ACC112 (cell line): Measurements from ENCODE around the gene MAP1A.
"Not testable (repeated sequence)": the region's sequence is repeated elsewhere in the genome, so short reads cannot be mapped to it uniquely, and the experiment has no call there.

Source experiments
- H2AFZ ChIP-seq: fragments of 200-600 bp; sonication (generic); one replicate; pipeline ENCODE4 v1.6.0; 2017; ENCODE audit warnings: antibody characterized with exemption, low read length; ENCODE audit not compliant: unreplicated experiment
- H3K27ac ChIP-seq: fragments of 200-600 bp; sonication (generic); 2 replicates; pipeline ENCODE4 v1.5.1; 2014; ENCODE audit warnings: low read depth, mild to moderate bottlenecking, antibody characterized with exemption, low read length, moderate library complexity
- H3K27me3 ChIP-seq: fragments of 200-600 bp; sonication (generic); 2 replicates; pipeline ENCODE4 v1.6.1; 2014; ENCODE audit warnings: mild to moderate bottlenecking, antibody characterized with exemption, low read length, moderate library complexity, mixed read lengths; ENCODE audit not compliant: insufficient read depth
- H3K36me3 ChIP-seq: fragments of 200-600 bp; sonication (generic); 2 replicates; pipeline ENCODE4 v1.6.1; 2016; ENCODE audit warnings: mild to moderate bottlenecking, antibody characterized with exemption, low read length, moderate library complexity, mixed read lengths; ENCODE audit not compliant: insufficient read depth
- H3K4me1 ChIP-seq: fragments of 200-600 bp; sonication (generic); one replicate; pipeline ENCODE4 v1.6.1; 2016; ENCODE audit warnings: low read length, mixed read lengths; ENCODE audit not compliant: insufficient read depth, unreplicated experiment, control insufficient read depth
- H3K4me3 ChIP-seq: fragments of 200-600 bp; sonication (generic); 2 replicates; pipeline ENCODE4 v1.5.1; 2014; ENCODE audit warnings: mild to moderate bottlenecking, low read depth, low read length
- H3K79me2 ChIP-seq: fragments of 200-600 bp; sonication (generic); one replicate; pipeline ENCODE4 v1.6.0; 2016; ENCODE audit warnings: low read length; ENCODE audit not compliant: control insufficient read depth, unreplicated experiment, insufficient read depth

The MAP1A gene

GRCh38 chr15:43531018-43531670, 13.7 kb downstream of the MAP1A start:
- no peaks in the 10 kb centered on the region for H3K4me1 ChIP-seq
- no peaks in the 10 kb centered on the region for H3K79me2 ChIP-seq
- no peak overlapping the region for H3K4me3 ChIP-seq
- peaks cover 4% of the 10 kb centered on the region; the same call in 1 of the 2 replicates for H3K36me3 ChIP-seq
- H3K27me3 ChIP-seq = no peaks in the 10 kb centered on the region
- no peak overlapping the region for H2AFZ ChIP-seq
- H3K27ac ChIP-seq = no peak overlapping the region

- H3K27ac ChIP-seq, H3K27me3 ChIP-seq, H3K4me3 ChIP-seq, H3K4me1 ChIP-seq, H3K36me3 ChIP-seq, H3K79me2 ChIP-seq, H2AFZ ChIP-seq: not testable (repeated sequence)
Observed at GRCh38 chr15:43532826-43533225, 15.4 kb downstream of the MAP1A start.

- H2AFZ ChIP-seq = no peak overlapping the region
- H3K79me2 ChIP-seq = no peaks in the 10 kb centered on the region
- H3K36me3 ChIP-seq = peaks cover 4% of the 10 kb centered on the region; the same call in 1 of the 2 replicates
- H3K27me3 ChIP-seq = no peaks in the 10 kb centered on the region
- H3K27ac ChIP-seq = no peak overlapping the region
- no peaks in the 10 kb centered on the region for H3K4me1 ChIP-seq
- H3K4me3 ChIP-seq = no peak overlapping the region
Observed at GRCh38 chr15:43534897-43535296, 17.5 kb downstream of the MAP1A start.

GRCh38 chr15:43538091-43538490, 20.7 kb downstream of the MAP1A start:
- no peak overlapping the region for H3K27ac ChIP-seq

GRCh38 chr15:43541785-43542184, 24.4 kb downstream of the MAP1A start:
- no peak overlapping the region for H3K27ac ChIP-seq
- H2AFZ ChIP-seq = no peak overlapping the region
- no peak overlapping the region for H3K4me3 ChIP-seq
- no peaks in the 10 kb centered on the region for H3K27me3 ChIP-seq
- no peaks in the 10 kb centered on the region for H3K4me1 ChIP-seq
- no peaks in the 10 kb centered on the region for H3K36me3 ChIP-seq
- H3K79me2 ChIP-seq = no peaks in the 10 kb centered on the region

More at GRCh38 chr15:43538091-43538490, 20.7 kb downstream of the MAP1A start:
- Histone ChIP-seq H3K79me2 (no peaks in the 10 kb centered on the region), H3K36me3 (peaks cover 4% of the 10 kb centered on the region; the same call in 1 of the 2 replicates), H3K4me1 (no peaks in the 10 kb centered on the region), H3K4me3 (no peak overlapping the region), H2AFZ (no peak overlapping the region), H3K27me3 (no peaks in the 10 kb centered on the region)

GRCh38 chr15:43544266-43544665, 26.9 kb downstream of the MAP1A start:
- no peaks in the 10 kb centered on the region for H3K79me2 ChIP-seq
- H3K4me1 ChIP-seq = no peaks in the 10 kb centered on the region
- no peak overlapping the region for H2AFZ ChIP-seq
- H3K27ac ChIP-seq = no peak overlapping the region
- no peak overlapping the region for H3K4me3 ChIP-seq
- peaks cover 5% of the 10 kb centered on the region; the same call in 1 of the 2 replicates for H3K36me3 ChIP-seq
- H3K27me3 ChIP-seq = no peaks in the 10 kb centered on the region

GRCh38 chr15:43545426-43545825, 28.0 kb downstream of the MAP1A start:
- Histone ChIP-seq H3K4me3 (no peak overlapping the region), H3K27me3 (no peaks in the 10 kb centered on the region), H3K4me1 (no peaks in the 10 kb centered on the region), H2AFZ (no peak overlapping the region), H3K79me2 (no peaks in the 10 kb centered on the region), H3K36me3 (peaks cover 5% of the 10 kb centered on the region; the same call in 1 of the 2 replicates), H3K27ac (no peak overlapping the region)

GRCh38 chr15:43547539-43547938, 30.1 kb downstream of the MAP1A start:
- Histone ChIP-seq H3K27me3 (no peaks in the 10 kb centered on the region), H3K4me3 (no peak overlapping the region), H3K4me1 (no peaks in the 10 kb centered on the region), H2AFZ (no peak overlapping the region), H3K79me2 (no peaks in the 10 kb centered on the region), H3K36me3 (peaks cover 5% of the 10 kb centered on the region; the same call in 1 of the 2 replicates), H3K27ac (no peak overlapping the region)

- no peaks in the 10 kb centered on the region for H3K4me1 ChIP-seq
- no peaks in the 10 kb centered on the region for H3K27me3 ChIP-seq
- peak overlapping the region; percentile 28 for H2AFZ ChIP-seq
- peaks cover 5% of the 10 kb centered on the region; the same call in 1 of the 2 replicates for H3K36me3 ChIP-seq
- H3K4me3 ChIP-seq = no peak overlapping the region
- peak overlapping the region; percentile 45 for H3K27ac ChIP-seq
- H3K79me2 ChIP-seq = no peaks in the 10 kb centered on the region
Observed at GRCh38 chr15:43550527-43551363, 33.3 kb downstream of the MAP1A start.

- H3K79me2 ChIP-seq = no peaks in the 10 kb centered on the region
- no peak overlapping the region for H3K27ac ChIP-seq
- H3K4me1 ChIP-seq = no peaks in the 10 kb centered on the region
- H3K27me3 ChIP-seq = no peaks in the 10 kb centered on the region
- peaks cover 5% of the 10 kb centered on the region; the same call in 1 of the 2 replicates for H3K36me3 ChIP-seq
- H3K4me3 ChIP-seq = no peak overlapping the region
- no peak overlapping the region for H2AFZ ChIP-seq
Observed at GRCh38 chr15:43552256-43552655, 34.8 kb downstream of the MAP1A start.

- Histone ChIP-seq H2AFZ (no peak overlapping the region), H3K79me2 (no peaks in the 10 kb centered on the region), H3K27me3 (no peaks in the 10 kb centered on the region), H3K4me3 (no peak overlapping the region), H3K36me3 (no peaks in the 10 kb centered on the region), H3K27ac (no peak overlapping the region), H3K4me1 (no peaks in the 10 kb centered on the region)
Observed at GRCh38 chr15:43552986-43553385, 35.6 kb downstream of the MAP1A start.
